Cardiac fibroblast (primary cell): ENCODE results near the gene DYRK4.
A peak's percentile ranks its signal among the peaks of the same experiment; 100 is the strongest.

Experiments
- DNase-seq, 2 donors: peaks; one replicate each; pipeline versions ENCODE4 v3.0.0 to v3.0.0-alpha.2; 2010; ENCODE audit warnings: low read depth in 2 of 2
- H3K4me3 ChIP-seq, 2 donors: replicated peaks in 1 of 2; 1 replicate in 1 of 2; 2 replicates in 1 of 2; pipeline ENCODE4 v1.5.1; 2011; ENCODE audit warnings: low read depth in 2 of 2, low read length in 2 of 2, mild to moderate bottlenecking in 2 of 2, moderate library complexity in 1 of 2
- TF ChIP-seq, protein P1 (sequence below): IDR thresholded peaks from one replicate; pipeline ENCODE4 v1.5.1; 2011; ENCODE audit warnings: low read depth, mild to moderate bottlenecking, low read length, inconsistent platforms

DYRK4 gene

GRCh38 chr12:4564818-4565217, 2.8 kb downstream of the DYRK4 start:
- no peak for DNase-seq
- TF ChIP-seq, protein P1, sequence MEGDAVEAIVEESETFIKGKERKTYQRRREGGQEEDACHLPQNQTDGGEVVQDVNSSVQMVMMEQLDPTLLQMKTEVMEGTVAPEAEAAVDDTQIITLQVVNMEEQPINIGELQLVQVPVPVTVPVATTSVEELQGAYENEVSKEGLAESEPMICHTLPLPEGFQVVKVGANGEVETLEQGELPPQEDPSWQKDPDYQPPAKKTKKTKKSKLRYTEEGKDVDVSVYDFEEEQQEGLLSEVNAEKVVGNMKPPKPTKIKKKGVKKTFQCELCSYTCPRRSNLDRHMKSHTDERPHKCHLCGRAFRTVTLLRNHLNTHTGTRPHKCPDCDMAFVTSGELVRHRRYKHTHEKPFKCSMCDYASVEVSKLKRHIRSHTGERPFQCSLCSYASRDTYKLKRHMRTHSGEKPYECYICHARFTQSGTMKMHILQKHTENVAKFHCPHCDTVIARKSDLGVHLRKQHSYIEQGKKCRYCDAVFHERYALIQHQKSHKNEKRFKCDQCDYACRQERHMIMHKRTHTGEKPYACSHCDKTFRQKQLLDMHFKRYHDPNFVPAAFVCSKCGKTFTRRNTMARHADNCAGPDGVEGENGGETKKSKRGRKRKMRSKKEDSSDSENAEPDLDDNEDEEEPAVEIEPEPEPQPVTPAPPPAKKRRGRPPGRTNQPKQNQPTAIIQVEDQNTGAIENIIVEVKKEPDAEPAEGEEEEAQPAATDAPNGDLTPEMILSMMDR = no peak
- H3K4me3 ChIP-seq = no peak overlapping the region

- no peak for DNase-seq
- TF ChIP-seq, protein P1 = no peak
- no peak overlapping the region for H3K4me3 ChIP-seq
These were observed 4.5 kb downstream of the DYRK4 start for GRCh38 chr12:4566474-4566873.

GRCh38 chr12:4567073-4567881, 5.3 kb downstream of the DYRK4 start:
- DNase-seq = no peak
- H3K4me3 ChIP-seq = no peak overlapping the region
- TF ChIP-seq, protein P1 = no peak

DNA sequence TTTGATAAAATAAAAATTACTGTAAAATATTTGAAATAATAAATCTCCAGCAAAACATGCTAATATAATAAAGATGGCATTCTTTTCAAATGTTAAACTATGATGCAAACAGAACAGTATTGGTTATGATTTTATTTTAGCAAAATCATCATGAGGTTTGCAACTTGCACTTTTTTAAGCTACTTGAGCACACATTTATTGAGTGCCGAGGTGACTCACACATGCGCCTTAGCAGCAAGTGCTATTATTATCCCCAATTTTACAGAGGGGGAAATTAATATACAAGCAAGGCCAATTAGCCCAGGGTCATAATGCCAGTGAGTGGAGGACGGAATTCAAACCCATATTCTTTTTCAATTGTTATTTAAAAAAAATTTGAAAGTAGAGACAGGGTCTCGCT, 7.3 kb downstream of the DYRK4 start:
- TF ChIP-seq, protein P1 = no peak
- no peak for DNase-seq
- no peak overlapping the region for H3K4me3 ChIP-seq

DNA sequence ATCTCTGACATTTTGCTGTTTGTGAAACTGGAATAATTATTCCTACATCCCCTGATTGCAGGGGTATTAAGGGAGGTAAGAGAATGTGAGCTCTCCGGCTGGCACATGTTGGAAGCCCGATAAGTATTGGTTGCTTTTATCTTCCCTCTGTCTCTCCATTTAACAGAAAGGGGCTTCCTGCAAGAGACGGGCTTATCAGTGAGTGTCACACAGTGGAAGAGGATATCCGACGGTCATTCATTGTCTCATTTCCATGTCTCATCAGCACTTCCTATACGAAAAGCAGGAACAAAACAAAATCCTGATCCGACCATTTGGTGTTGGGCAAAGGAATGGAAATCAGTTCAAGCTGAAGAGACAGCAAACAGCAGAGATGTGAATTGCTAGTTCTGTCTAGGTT, 10.7 kb downstream of the DYRK4 start:
- no peak overlapping the region for H3K4me3 ChIP-seq
- no peak for DNase-seq
- TF ChIP-seq, protein P1 = no peak

- TF ChIP-seq, protein P1 = peak; percentile 38
- no peak overlapping the region for H3K4me3 ChIP-seq
- DNase-seq = peak; percentile 17 to 46
These were observed 17.5 kb downstream of the DYRK4 start for GRCh38 chr12:4579305-4580102.
